ENCODE measurements around the gene MUL1. TPM values are rescaled to one million over a fixed set of nuclear protein-coding genes. Genes with fewer than 3 reads are reported as not detected.

MUL1 gene
- total and polyA plus RNA-seq, 9 of the 15 experiments (the other 6 are each of a cell fraction or from before 2014, with no cell fraction given), result 10.4 to 32.9 (median 19.3) TPM

- TF ChIP-seq NR2C2 (CRISPR knock-in tag; IDR thresholded peaks at IDR 0.05), result no peak
- TF ChIP-seq NR2C2 (tag; IDR thresholded peaks at IDR 0.05), result no peak
- TF ChIP-seq ZSCAN32 (CRISPR knock-in tag; IDR thresholded peaks at IDR 0.05), result no peak
- no peak for TF ChIP-seq HDAC1 (IDR thresholded peaks at IDR 0.05)
- TF ChIP-seq CTCF (IDR thresholded peaks at IDR 0.05 in 2 of 3, conservative IDR thresholded peaks at IDR 0.05 in 1 of 3; ENCODE audit: insufficient read depth in 2 of 3, low read depth in 1 of 3, low read length in 3 of 3), result no peak
- TF ChIP-seq MNT (conservative IDR thresholded peaks at IDR 0.05), result no peak
- no peak for TF ChIP-seq MTF1 (CRISPR knock-in tag; IDR thresholded peaks at IDR 0.05; ENCODE audit: borderline replicate concordance)
- no peak for TF ChIP-seq POLR2A (conservative IDR thresholded peaks at IDR 0.05)
- no peak for TF ChIP-seq PCBP1 (IDR thresholded peaks at IDR 0.05; ENCODE audit: low read depth, low read length, poor library complexity, severe bottlenecking)
Measured at GRCh38 chr1:20555025-20555757, 47.2 kb upstream of the MUL1 start (continued).
